ENCODE data around the gene PCMT1. TPM values are rescaled to one million over a fixed set of nuclear protein-coding genes. Genes with fewer than 3 reads are reported as not detected.

The PCMT1 gene
- polyA plus RNA-seq, 1 donor (not counting 4 experiments of a cell fraction or from before 2014, with no cell fraction given): 167 TPM

DNA sequence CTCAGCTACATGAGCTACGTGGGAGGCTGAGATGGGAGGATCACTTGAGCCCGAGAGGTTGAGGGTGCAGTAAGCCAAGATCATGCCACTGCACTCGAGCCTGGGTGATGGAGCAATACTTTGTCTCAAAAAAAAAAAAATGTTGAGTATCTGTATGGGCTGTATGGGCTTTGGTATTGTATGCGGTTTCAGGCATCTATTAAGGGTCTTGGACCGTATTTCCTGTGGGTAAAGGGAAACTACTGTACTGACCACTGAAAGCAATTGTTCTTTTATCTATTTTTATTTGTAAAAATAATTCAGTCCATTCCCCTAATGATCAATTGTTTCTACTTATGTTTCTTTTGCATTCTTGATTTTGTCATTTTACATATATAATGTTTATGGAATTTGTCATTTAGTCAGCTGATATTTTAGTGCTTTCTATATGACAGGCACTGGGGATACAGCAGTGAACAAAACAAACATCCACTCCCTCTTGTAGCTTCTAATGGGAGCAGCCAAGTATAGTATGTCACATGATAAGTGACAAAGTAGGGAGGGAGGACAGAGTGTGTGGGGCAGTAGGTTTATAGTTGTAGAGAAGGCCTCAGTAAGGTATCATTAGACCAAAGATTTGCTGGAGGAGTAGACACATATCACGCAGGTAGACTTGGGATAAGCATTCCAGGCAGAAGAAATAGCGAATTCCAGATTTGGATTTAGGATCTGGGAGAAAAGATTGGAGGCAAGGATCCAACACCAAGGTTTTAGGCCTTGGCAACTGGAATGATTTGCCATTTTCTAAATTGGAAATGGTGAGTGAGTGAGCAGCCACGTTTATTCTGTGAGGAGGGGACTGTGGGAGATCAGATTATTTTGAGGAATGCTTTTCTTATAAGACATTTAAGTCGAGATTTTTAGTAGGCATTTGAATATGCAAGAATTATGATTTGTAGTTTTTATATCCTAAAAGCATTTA lies 6.0 kb downstream of the PCMT1 start:
- Histone ChIP-seq H3K4me3 (ENCODE audit: control insufficient read depth in 2 of 3, extremely low read depth in 1 of 3, insufficient read depth in 2 of 3, low read depth in 1 of 3, low read length in 3 of 3) (no peak overlapping the region), H3K27ac (ENCODE audit: control insufficient read depth, insufficient read depth, low read length) (no peak overlapping the region), H3K79me2 (ENCODE audit: control insufficient read depth, insufficient read depth, low read length) (peaks cover 98% of the 10 kb centered on the region), H4K20me1 (ENCODE audit: control insufficient read depth, extremely low read depth, insufficient read depth, low read length) (no peaks in the 10 kb centered on the region), H3K27me3 (ENCODE audit: control insufficient read depth, extremely low read depth, insufficient read depth, low read length) (no peaks in the 10 kb centered on the region), H3K36me3 (ENCODE audit: control insufficient read depth in 2 of 2, extremely low read depth in 1 of 2, insufficient read depth in 2 of 2, low read length in 2 of 2) (no peaks in the 10 kb centered on the region), H3K4me1 (ENCODE audit: control insufficient read depth, extremely low read depth, insufficient read depth, low read length) (peaks cover 5% of the 10 kb centered on the region), H3K9ac (ENCODE audit: control insufficient read depth, extremely low read depth, insufficient read depth, low read length) (no peak overlapping the region), H2AFZ (ENCODE audit: control insufficient read depth, low read length) (no peak overlapping the region), H3K4me2 (ENCODE audit: control insufficient read depth, extremely low read depth, insufficient read depth, low read depth, low read length) (no peak overlapping the region), H3K9me3 (ENCODE audit: control insufficient read depth, low read depth, low read length) (no peaks in the 10 kb centered on the region), H3K9me1 (ENCODE audit: control insufficient read depth, extremely low read depth, insufficient read depth, low read length) (no peaks in the 10 kb centered on the region)
- dilution Hi-C loops (cut with MboI; ENCODE audit: extremely low pct_ligation_motif_present, low sequenced_read_pairs): no loop called here
- DNase-seq (ENCODE audit: low read depth, low spot score) (no peak), FAIRE-seq (no peak)
- TF ChIP-seq EZH2 (IDR thresholded peaks at IDR 0.05; ENCODE audit: low read length): no peak
- TF ChIP-seq, protein P1, sequence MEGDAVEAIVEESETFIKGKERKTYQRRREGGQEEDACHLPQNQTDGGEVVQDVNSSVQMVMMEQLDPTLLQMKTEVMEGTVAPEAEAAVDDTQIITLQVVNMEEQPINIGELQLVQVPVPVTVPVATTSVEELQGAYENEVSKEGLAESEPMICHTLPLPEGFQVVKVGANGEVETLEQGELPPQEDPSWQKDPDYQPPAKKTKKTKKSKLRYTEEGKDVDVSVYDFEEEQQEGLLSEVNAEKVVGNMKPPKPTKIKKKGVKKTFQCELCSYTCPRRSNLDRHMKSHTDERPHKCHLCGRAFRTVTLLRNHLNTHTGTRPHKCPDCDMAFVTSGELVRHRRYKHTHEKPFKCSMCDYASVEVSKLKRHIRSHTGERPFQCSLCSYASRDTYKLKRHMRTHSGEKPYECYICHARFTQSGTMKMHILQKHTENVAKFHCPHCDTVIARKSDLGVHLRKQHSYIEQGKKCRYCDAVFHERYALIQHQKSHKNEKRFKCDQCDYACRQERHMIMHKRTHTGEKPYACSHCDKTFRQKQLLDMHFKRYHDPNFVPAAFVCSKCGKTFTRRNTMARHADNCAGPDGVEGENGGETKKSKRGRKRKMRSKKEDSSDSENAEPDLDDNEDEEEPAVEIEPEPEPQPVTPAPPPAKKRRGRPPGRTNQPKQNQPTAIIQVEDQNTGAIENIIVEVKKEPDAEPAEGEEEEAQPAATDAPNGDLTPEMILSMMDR (optimal IDR thresholded peaks at IDR 0.05 in 1 of 3, IDR thresholded peaks at IDR 0.05 in 1 of 3, conservative IDR thresholded peaks at IDR 0.05 in 1 of 3; ENCODE audit: extremely low read depth in 1 of 3, insufficient read depth in 2 of 3, low read length in 3 of 3): no peak

DNA sequence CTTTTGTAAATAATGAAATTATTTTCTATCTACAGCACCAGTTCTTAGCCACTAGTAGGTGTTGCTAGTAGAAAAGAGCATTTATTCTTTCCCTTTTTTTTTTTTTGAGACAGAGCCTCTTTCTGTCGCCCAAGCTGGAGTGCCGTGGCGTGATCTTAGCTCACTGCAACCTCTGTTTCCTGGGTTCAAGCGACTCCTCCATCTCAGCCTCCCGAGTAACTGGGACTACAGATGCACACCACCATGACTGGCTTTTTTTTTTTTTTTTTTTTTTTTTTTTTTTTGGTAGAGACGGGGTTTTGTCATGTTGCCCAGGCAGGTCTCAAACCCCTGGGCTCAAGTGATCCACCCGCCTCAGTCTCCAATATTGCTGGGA lies 6.7 kb downstream of the PCMT1 start:
- H3K27me3 ChIP-seq (ENCODE audit: control insufficient read depth, extremely low read depth, insufficient read depth, low read length): no peaks in the 10 kb centered on the region
- no peaks in the 10 kb centered on the region for H3K4me1 ChIP-seq (ENCODE audit: control insufficient read depth, extremely low read depth, insufficient read depth, low read length)
- no peaks in the 10 kb centered on the region for H4K20me1 ChIP-seq (ENCODE audit: control insufficient read depth, extremely low read depth, insufficient read depth, low read length)
- H3K27ac ChIP-seq (ENCODE audit: control insufficient read depth, insufficient read depth, low read length): no peak overlapping the region
- H3K9me1 ChIP-seq (ENCODE audit: control insufficient read depth, extremely low read depth, insufficient read depth, low read length): no peaks in the 10 kb centered on the region
- H3K9ac ChIP-seq (ENCODE audit: control insufficient read depth, extremely low read depth, insufficient read depth, low read length): no peak overlapping the region
- no peaks in the 10 kb centered on the region for H3K36me3 ChIP-seq (ENCODE audit: control insufficient read depth in 2 of 2, extremely low read depth in 1 of 2, insufficient read depth in 2 of 2, low read length in 2 of 2)
- dilution Hi-C loops (cut with MboI; ENCODE audit: extremely low pct_ligation_motif_present, low sequenced_read_pairs): no loop called here
- no peak overlapping the region for H2AFZ ChIP-seq (ENCODE audit: control insufficient read depth, low read length)
- no peak for FAIRE-seq
- H3K4me3 ChIP-seq (ENCODE audit: control insufficient read depth in 2 of 3, extremely low read depth in 1 of 3, insufficient read depth in 2 of 3, low read depth in 1 of 3, low read length in 3 of 3): no peak overlapping the region
- no peak overlapping the region for H3K4me2 ChIP-seq (ENCODE audit: control insufficient read depth, extremely low read depth, insufficient read depth, low read depth, low read length)
- no peaks in the 10 kb centered on the region for H3K9me3 ChIP-seq (ENCODE audit: control insufficient read depth, low read depth, low read length)
- DNase-seq (ENCODE audit: low read depth, low spot score): no peak
- no peak for TF ChIP-seq EZH2 (IDR thresholded peaks at IDR 0.05; ENCODE audit: low read length)
- TF ChIP-seq, protein P1 (optimal IDR thresholded peaks at IDR 0.05 in 1 of 3, IDR thresholded peaks at IDR 0.05 in 1 of 3, conservative IDR thresholded peaks at IDR 0.05 in 1 of 3; ENCODE audit: extremely low read depth in 1 of 3, insufficient read depth in 2 of 3, low read length in 3 of 3): no peak
- H3K79me2 ChIP-seq (ENCODE audit: control insufficient read depth, insufficient read depth, low read length): peaks cover 98% of the 10 kb centered on the region
